MCF 10A (cell line): ENCODE data around the gene FAF1. TPM values are rescaled to one million over a fixed set of nuclear protein-coding genes. Genes with fewer than 3 reads are reported as not detected.
"Not testable (repeated sequence)": the region's sequence is repeated elsewhere in the genome, so short reads cannot be mapped to it uniquely, and the experiment has no call there.

Experiments
- BruUV-seq: library from RNA; stranded (reverse); fragments of 400-500 nt; replicated peaks from 2 replicates; lab custom pipeline; 2021; lab: Mats Ljungman, UMichigan
- CTCF ChIA-PET: fragments of 300-600 bp; sonication (Branson Sonifier 250); formaldehyde crosslinking; extraction: SDS; loops from one replicate; lab custom pipeline; 2021; ENCODE audit warnings: antibody characterized with exemption, inconsistent platforms; lab: Yijun Ruan, JAX
- POLR2A ChIA-PET: fragments of 300-600, 350-650 bp; sonication (Branson Sonifier 250); formaldehyde crosslinking; extraction: SDS; loops from one replicate; lab custom pipeline; 2020; ENCODE audit warnings: antibody characterized with exemption, inconsistent platforms; lab: Yijun Ruan, JAX
- DNase-seq: peaks from one replicate; pipeline ENCODE4 v3.0.0-alpha.2; 2018; ENCODE audit not compliant: unreplicated experiment
- H3K27ac Mint-ChIP-seq: one replicate; pipeline ENCODE4 v1.8.0; 2022; ENCODE audit warnings: mild to moderate bottlenecking, low read depth, mixed read lengths; ENCODE audit not compliant: unreplicated experiment
- H3K27me3 Mint-ChIP-seq: one replicate; pipeline ENCODE4 v1.8.0; 2022; ENCODE audit warnings: mixed read lengths; ENCODE audit not compliant: insufficient read depth, unreplicated experiment
- H3K36me3 Mint-ChIP-seq: one replicate; pipeline ENCODE4 v1.8.0; 2022; ENCODE audit warnings: mild to moderate bottlenecking, moderate library complexity, mixed read lengths; ENCODE audit not compliant: insufficient read depth, unreplicated experiment
- H3K4me1 Mint-ChIP-seq: one replicate; pipeline ENCODE4 v1.8.0; 2022; ENCODE audit warnings: mixed read lengths; ENCODE audit not compliant: insufficient read depth, unreplicated experiment
- H3K4me3 Mint-ChIP-seq: one replicate; pipeline ENCODE4 v1.8.0; 2022; ENCODE audit warnings: mild to moderate bottlenecking, moderate library complexity, mixed read lengths; ENCODE audit not compliant: unreplicated experiment
- H3K9me3 Mint-ChIP-seq: one replicate; pipeline ENCODE4 v1.8.0; 2022; ENCODE audit warnings: mixed read lengths; ENCODE audit not compliant: unreplicated experiment
- intact Hi-C: fragments of 100-400 bp; cut with micrococcal nuclease; formaldehyde crosslinking; loops from 2 replicates; pipeline ENCODE4 v1.14.1; 2022
- total RNA-seq: library from RNA; stranded (reverse); gene quantifications from 2 replicates; pipeline ENCODE4 v1.2.3, GENCODE V29; 2022
- TF ChIP-seq, protein P1 (sequence below): fragments of 200-600 bp; IDR thresholded peaks from one replicate; pipeline ENCODE4 v1.8.0; 2022; ENCODE audit warnings: antibody characterized with exemption, mild to moderate bottlenecking; ENCODE audit not compliant: unreplicated experiment

Gene FAF1
- total RNA-seq, 1 experiment from 2014 or later: 93.2 TPM

- Mint-ChIP-seq H3K4me3 (no peak overlapping the region), H3K36me3 (peaks cover 10% of the 10 kb centered on the region), H3K27me3 (no peaks in the 10 kb centered on the region), H3K9me3 (peaks cover 24% of the 10 kb centered on the region), H3K27ac (no peak overlapping the region), H3K4me1 (no peaks in the 10 kb centered on the region)
- ChIA-PET POLR2A (no interaction called here), CTCF (interaction anchor here (0.9 to 1.7 kb wide), 2 partner anchors 20 to 36 kb away, joined by 3 to 8 read pairs; no protein-coding TSS in a partner anchor)
- intact Hi-C loops: no loop called here
- BruUV-seq: no TSS peak
- no peak for DNase-seq
- TF ChIP-seq, protein P1, sequence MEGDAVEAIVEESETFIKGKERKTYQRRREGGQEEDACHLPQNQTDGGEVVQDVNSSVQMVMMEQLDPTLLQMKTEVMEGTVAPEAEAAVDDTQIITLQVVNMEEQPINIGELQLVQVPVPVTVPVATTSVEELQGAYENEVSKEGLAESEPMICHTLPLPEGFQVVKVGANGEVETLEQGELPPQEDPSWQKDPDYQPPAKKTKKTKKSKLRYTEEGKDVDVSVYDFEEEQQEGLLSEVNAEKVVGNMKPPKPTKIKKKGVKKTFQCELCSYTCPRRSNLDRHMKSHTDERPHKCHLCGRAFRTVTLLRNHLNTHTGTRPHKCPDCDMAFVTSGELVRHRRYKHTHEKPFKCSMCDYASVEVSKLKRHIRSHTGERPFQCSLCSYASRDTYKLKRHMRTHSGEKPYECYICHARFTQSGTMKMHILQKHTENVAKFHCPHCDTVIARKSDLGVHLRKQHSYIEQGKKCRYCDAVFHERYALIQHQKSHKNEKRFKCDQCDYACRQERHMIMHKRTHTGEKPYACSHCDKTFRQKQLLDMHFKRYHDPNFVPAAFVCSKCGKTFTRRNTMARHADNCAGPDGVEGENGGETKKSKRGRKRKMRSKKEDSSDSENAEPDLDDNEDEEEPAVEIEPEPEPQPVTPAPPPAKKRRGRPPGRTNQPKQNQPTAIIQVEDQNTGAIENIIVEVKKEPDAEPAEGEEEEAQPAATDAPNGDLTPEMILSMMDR: no peak
Measured at GRCh38 chr1:50893466-50893865, 66.6 kb downstream of the FAF1 start.

DNA sequence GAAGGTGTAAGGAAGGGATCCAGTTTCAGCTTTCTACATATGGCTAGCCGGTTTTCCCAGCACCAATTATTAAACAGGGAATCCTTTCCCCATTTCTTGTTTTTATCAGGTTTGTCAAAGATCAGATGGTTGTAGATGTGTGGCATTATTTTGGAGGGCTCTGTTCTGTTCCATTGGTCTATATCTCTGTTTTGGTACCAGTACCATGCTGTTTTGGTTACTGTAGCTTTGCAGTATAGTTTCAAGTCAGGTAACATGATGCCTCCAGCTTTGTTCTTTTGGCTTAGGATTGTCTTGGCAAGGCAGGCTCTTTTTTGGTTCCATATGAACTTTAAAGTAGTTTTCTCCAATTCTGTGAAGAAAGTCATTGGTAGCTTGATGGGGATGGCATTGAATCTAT lies 72.5 kb downstream of the FAF1 start:
- intact Hi-C loops, POLR2A ChIA-PET, H3K36me3 Mint-ChIP-seq, H3K4me1 Mint-ChIP-seq, H3K27me3 Mint-ChIP-seq, H3K4me3 Mint-ChIP-seq, H3K27ac Mint-ChIP-seq, DNase-seq, BruUV-seq: not testable (repeated sequence)
- CTCF ChIA-PET: interaction anchor here (0.6 kb wide), 1 partner anchor 14 kb away, joined by 4 read pairs; no protein-coding TSS in a partner anchor
- peaks cover 31% of the 10 kb centered on the region for H3K9me3 Mint-ChIP-seq

DNA sequence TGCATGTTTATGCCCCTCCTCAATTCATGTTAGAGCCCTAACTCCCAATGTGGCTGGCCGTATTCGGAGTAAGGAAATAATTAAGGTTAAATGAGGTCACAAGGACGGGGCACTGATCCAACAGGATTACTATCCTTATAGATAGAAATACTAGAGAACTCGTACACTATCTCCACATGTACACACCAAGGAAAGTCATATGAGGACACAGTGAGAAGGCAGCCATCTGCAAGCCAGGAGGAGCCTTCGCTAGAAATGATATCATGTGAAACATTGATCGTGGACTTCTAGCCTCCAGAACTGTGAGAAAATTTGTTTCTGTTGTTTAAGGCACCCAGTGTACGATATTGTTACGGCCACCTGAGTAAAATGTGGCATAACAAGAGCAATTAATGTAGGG lies 79.7 kb downstream of the FAF1 start:
- H3K27me3 Mint-ChIP-seq: no peaks in the 10 kb centered on the region
- no peaks in the 10 kb centered on the region for H3K4me1 Mint-ChIP-seq
- no peak overlapping the region for H3K27ac Mint-ChIP-seq
- no peak for DNase-seq
- ChIA-PET POLR2A (no interaction called here), CTCF (interaction anchor here (1.0 kb wide), 1 partner anchor 308 kb away, joined by 3 read pairs; no protein-coding TSS in a partner anchor)
- H3K9me3 Mint-ChIP-seq: peaks cover 6% of the 10 kb centered on the region
- no peak overlapping the region for H3K4me3 Mint-ChIP-seq
- H3K36me3 Mint-ChIP-seq: no peaks in the 10 kb centered on the region
- intact Hi-C loops: no loop called here
- BruUV-seq: no TSS peak
- TF ChIP-seq, protein P1: no peak

GRCh38 chr1:50879137-50879536 lies 80.9 kb downstream of the FAF1 start:
- TF ChIP-seq, protein P1: no peak
- Mint-ChIP-seq H3K4me1 (no peaks in the 10 kb centered on the region), H3K36me3 (no peaks in the 10 kb centered on the region), H3K27me3 (no peaks in the 10 kb centered on the region), H3K27ac (no peak overlapping the region), H3K4me3 (no peak overlapping the region), H3K9me3 (no peaks in the 10 kb centered on the region)
- ChIA-PET CTCF (no interaction called here), POLR2A (no interaction called here)
- intact Hi-C loops: no loop called here
- no peak for DNase-seq
- no TSS peak for BruUV-seq

GRCh38 chr1:50878434-50878833 lies 81.6 kb downstream of the FAF1 start:
- no peaks in the 10 kb centered on the region for H3K27me3 Mint-ChIP-seq
- no peaks in the 10 kb centered on the region for H3K36me3 Mint-ChIP-seq
- no TSS peak for BruUV-seq
- no peak for DNase-seq
- TF ChIP-seq, protein P1: no peak
- no peak overlapping the region for H3K27ac Mint-ChIP-seq
- H3K4me3 Mint-ChIP-seq: no peak overlapping the region
- no peaks in the 10 kb centered on the region for H3K4me1 Mint-ChIP-seq
- intact Hi-C loops: no loop called here
- ChIA-PET CTCF (interaction anchor here (0.6 to 1.1 kb wide), 3 partner anchors 59 to 749 kb away, joined by 3 read pairs; no protein-coding TSS in a partner anchor), POLR2A (interaction anchor here (0.8 kb wide), 1 partner anchor 80 kb away, joined by 5 read pairs; no protein-coding TSS in a partner anchor)
- H3K9me3 Mint-ChIP-seq: no peaks in the 10 kb centered on the region
